Inferior parietal cortex (tissue), 1 donor: ENCODE results near the gene PALLD.

Source experiments
- DNase-seq: peaks from one replicate; pipeline ENCODE4 v3.0.0-alpha.2; 2016; ENCODE audit errors: extremely low spot score

PALLD gene

DNA sequence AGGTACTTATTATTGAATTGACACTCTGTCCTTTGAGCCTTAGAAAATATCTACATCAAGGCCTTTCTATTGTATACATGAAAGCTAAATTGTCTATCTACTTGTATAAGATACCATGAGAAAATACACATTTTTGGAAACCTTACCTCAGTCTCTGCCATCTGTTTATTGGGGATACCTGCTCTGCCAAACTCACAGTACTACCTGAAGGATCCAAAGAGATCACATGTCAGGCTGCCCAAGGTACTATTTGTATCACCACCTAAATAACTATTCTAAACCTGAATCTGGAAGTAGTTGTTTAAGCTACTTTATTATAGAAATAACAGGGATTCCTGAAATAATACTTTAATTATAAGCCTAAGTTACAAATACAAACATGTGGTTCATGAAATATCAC is 126.2 kb downstream of the PALLD start:
- no peak for DNase-seq

DNA sequence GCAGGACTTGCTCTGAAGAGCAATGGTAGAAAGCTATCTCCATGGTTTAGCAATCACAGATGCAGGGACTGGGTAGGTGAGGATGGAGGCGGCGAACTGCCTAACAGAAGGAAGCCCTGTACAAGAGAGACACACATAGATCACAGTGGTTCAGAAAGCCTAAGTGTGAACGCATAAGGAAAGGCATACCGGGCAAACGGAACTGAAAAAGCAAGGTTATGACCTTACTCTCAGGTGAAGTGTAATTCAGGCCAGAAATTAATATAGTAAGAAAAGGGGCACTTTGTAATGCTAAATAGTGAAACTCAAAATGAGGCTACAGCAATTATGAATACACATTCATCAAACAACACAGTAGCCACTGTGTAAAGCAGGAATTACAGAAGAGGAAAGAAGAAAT is 126.6 kb downstream of the PALLD start:
- no peak for DNase-seq

DNA sequence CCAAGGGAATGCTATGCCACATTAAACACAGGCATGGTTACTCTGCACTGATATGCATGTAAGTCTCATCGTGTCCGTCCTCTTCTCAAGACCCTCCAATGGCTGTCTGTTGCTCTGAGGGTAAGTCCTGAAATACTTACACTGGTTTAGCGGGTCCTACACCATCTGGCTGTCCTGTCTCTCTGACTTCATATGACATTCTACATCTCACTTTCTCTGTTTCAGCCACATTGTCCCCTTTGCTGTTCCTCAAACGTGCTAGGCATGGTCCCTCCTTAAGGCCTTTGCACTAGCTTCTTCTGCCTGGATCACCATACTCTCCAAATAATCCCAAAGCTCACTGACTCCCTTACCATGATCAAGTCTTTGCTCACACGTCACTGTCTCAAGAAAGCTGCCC is 131.4 kb downstream of the PALLD start:
- DNase-seq: no peak

DNA sequence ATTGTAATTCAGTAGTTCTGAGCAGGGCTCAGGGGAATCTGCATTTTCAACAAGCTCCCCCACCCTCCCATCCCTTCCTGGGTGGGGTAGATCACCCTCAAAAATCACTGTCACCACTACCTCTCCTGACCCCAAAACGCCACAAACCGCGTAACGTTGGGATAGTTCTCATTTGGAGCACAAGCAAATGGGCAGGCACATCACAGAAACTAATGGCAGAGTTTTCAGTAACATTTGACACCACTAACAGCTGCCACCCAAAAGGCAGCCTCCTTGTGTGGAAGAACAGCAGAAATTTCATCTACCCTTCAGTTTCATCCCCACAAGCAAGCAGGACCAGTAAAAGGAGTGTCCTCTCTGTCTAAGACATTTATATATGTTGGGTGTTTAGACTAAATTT is 132.7 kb downstream of the PALLD start:
- no peak for DNase-seq

DNA sequence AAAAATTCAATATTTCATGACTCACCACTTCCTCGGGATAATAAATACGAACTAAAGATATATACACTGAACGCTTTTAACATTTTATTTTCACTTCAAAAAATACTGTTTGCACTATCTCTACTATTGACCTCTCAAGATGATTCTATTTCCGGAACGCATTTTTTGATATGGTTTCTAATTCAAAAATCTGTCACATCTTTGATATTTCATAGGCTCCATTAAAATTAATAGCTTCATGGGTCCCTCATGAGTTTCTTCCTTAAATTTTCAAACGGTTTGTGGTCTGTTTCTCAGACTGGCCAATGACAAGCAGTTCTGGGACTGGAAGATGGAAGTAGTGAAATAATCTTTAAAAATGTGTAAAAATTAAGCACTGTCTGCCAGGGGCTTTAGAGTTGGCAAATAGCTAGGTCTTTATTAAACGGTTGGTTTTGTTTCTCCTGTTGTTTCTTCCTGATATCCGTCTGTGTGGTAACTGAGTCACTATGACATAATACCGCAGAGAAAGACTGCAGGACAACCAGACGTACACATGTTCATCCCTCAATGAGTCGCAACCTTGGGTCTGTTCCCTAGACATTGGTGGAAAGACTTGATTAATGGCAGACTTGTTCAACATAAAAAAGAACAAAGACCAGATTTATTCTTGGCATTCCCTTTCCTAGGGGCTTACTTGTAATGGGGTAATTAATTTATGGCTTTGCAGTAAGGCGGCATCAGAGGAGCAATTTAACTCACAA is 133.8 kb downstream of the PALLD start:
- no peak for DNase-seq

DNA sequence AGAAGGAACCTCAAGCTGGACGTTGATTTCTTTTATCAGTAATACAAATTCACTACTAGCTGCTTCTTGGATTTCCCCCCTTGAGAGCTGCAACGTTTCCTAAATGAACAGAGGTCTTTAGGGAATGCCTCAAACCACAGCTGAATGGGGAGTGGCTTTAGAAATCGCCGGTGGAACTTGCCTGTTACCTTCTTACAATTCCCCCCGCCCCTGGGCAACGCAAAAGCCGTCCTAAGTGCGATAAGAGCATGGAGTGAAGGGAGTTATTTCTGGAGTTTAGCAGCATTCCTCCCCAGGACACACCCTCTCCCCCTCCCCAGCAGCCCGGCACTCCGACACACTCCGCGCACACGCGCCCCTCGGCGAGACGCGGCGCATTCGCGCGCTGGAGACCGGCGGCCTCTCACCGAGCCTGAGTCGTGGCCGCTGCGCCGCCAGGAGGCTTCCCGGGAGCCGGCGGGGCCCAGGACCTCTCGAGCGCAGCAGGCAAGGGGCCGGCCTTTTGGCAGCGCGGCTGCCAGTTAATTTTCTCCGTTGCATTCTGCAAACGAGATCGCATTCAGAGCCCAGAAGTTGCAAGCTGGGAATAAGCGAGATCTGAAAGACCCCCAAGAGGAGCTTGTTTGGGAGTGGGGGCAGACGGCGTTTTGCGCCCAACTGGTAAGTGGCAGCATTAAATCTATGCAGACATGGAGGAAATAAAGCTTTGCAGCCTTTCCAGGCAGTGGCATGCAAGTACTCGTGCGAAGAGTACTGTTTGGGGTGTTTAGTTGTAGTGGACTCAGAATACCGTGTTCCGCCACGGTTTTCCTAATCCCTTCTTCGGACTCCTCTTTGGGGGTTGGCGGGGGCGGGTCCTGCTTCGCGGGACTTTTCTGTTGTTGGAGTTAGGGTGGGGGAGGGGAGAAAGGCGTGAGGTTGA is 134.7 kb downstream of the PALLD start:
- DNase-seq: peak; percentile 6

DNA sequence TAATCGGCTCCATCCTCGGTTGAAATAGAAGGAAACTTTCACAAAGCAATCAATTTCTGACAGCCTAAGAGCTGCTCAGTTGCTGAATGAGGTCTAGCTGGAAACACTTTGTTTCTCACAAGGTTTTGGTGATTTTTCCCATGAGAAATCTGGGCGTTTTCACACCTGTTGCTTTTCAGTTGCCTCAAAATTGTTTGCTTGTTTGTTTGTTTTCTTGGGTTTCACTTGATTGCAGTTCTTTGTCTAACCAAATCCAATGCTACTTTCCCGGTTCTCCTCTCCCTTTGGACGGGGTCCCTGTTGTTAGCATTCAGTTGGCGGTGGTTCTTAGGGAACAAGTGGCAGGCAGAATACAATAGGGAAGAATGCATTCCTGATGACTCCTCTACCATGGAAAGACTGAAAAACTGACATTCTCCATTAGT is 135.5 kb downstream of the PALLD start:
- no peak for DNase-seq

DNA sequence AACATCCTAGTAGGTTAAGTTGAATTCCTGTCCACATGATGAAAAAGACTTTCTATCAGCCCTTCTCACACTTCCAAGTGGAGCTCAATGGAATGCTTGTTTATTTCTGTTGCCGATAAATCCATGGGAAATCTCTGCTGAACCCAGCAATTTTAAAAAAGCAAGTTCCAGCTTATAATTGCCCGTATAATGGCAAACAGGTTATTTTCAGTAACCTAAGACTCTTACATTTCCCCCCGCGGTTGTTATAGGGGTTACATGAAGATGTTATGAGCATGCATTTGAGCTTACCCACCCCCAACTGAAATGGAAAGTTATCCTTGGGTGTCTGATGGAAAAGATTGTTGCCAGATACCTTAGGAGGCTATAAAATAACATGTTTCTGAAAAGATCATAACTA is 136.2 kb downstream of the PALLD start:
- no peak for DNase-seq

DNA sequence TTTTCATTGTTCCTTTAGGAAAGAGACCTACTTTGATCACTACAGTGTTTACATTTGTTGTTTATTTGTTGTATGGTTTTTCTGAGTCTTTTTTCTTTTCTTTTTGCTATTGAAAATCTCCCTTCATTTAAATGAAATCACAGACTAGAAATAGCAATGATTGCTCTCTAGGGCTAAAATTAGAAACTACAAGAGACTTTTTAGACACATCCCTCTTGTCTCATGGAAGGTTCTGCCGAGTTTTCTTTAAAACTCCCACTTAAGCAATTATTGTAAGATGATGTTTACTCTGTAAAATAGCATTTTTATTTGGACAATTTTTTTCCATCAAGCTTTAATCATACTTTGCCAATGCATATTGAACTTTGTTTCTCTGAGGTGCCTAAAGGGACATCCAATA is 136.6 kb downstream of the PALLD start:
- no peak for DNase-seq

DNA sequence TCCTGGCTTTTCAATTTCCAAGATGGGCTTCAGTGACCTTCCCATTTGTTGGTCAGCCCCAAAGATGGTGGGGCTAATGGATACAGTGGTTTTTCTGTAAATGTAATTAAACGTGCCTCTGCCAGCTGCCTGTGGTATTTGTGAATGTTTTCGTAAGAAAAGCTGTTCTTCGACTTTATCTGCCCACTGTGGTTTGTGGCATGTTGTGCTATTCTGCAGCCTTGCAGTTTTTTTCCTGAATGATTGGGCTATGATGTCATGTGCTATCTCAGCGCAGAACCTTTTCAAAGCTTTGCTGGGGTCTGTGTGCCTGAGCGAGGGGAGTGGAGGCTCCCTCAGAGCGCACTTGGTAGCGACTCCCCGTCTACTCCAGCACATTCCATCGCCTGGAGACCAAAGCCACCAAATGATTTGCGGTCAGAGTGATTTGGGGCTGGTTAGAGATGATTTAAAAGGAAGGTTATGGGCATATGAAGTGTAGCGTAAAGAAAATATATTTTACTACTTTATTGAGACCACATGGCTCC is 137.5 kb downstream of the PALLD start:
- DNase-seq: no peak

DNA sequence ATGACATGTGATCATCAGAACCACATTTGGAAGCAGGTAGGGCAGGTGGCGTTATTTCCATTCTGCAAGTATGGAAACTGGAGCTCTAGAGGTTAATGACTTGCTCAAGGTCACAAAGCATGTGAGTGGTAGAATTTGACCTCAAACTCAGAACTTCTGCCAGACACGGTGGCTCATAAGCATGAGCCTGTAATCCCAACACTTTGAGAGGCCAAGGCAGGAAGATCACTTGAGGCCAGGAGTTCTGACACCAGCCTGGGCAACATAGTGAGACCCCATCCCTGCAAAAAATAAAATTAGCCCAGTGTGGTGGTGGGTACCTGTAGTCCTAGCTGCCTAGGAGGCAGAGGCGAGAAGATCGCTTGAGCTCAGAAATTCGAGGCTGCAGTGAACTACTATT is 139.2 kb downstream of the PALLD start:
- no peak for DNase-seq

DNA sequence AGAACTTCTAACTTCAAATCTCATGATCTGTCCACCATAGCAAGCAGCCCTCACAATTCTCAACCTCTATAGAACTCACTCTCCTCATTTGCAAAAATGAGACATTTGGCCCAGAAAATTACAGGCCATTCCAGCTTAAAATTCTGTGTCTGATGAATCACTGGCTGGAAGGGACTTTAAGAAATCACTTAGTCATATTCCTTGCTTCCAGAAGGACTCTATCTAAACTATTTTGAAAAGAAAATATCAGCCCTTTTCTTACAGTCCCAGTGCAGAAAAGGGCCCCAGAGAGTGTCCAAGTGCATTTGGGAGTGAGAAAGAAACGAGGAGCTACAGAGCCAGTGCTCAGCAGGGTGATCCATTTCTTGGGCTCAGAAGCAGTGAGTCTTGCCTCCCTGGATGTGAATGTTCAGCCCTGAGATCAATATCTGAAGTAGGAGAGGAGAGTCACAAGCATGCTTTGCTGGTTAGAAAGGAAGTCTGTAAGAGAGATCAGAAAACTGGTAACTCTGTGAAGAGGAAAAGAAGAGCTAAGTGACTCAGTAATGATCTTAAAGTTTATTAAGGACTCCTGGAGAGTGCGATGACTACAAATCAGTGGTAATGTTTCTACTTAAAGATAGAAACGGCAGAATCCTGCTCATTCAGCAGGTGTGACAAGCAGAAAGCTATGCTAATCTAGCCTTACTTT is 139.8 kb downstream of the PALLD start:
- no peak for DNase-seq

DNA sequence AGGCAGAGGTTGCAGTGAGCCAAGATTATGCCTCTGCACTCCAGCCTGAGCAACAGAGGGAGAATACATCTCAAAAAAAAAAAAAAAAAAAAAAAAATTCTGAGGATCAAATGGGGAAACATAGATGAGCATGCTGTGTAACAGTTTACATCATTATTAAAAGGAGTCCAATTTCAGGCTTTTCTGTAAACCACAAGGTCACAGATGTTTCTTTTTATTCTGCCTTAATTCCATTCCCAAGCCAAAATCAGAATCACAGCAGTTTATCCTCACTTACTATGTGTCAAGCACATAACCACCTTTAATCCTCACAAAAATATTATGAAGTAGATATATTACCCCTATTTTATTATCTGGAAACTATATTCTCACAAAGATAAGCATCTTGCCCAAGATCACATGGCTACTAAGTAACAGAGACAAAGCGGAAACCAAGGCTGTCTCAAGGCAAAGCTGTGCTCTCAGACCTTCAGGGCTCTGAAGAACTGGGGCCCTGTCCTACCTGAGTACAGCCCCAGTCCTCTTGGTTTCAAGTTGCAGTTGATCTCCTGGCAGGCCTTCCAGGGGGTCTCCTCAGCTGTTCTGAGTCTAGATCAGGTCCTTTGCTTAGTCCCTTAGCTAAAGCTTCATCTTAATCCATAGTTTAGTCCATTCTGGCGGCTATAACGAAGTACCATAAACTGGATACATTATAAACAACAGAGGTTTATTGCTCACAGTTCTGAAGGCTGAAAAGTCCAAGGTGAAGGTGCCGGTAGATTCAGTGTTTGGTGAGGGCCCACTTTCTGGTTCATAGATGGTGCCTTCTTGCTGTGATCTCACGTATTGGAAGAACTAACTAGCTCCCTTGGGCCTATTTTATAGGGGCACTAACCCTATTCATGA is 141.3 kb downstream of the PALLD start:
- no peak for DNase-seq

DNA sequence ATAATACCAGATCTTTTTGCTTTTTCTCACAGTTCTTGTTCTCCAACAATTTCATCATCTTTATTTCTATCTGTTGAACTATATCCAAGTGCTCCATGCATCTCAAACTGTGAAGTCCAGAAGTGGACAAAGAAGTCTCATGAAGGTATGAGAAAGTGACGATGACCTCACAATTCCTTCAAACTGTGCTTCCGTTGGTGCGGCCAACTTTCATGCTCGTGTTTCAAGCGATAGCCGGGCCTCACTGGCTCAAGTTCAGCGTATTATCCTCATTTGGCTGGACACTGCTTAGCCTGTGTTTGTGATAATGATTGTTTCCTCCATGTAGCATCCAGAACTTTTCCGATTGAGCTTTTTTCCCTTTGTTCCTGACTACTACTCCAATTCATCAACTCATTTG is 143.1 kb downstream of the PALLD start:
- no peak for DNase-seq

DNA sequence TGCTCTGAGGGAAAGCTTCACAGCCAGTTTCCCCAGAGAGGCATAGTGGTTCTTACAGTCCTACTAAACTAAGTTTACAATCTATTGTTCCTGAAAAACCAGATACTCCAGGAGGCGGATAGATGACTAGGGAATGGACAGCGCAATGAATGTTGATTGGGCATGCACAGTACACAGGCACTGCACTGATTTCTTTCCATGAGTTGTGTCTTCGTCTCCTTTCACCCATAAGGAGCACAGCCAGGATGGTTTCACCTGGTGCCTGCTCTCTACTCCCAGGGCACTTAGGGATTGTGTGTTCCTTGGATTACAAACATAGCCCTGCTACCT is 144.9 kb downstream of the PALLD start:
- DNase-seq: no peak

DNA sequence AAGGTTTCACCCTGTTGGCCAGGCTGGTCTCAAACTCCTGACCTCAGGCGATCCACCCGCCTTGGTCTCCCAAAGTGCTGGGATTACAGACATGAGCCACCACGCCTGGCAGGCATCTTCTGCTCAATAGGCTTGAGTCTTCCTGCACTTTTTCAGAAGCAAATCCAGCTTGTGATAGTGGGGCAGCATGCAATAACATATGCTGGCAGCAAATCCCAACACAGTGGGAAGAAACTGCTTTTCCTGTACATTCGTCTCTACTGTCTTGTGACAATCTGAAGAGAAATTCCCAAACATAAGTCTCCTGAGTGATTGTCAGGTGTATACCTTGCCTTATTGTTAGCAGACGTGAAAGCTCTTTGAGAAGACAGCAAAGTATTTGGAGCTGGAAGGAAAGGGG is 145.7 kb downstream of the PALLD start:
- DNase-seq: no peak

DNA sequence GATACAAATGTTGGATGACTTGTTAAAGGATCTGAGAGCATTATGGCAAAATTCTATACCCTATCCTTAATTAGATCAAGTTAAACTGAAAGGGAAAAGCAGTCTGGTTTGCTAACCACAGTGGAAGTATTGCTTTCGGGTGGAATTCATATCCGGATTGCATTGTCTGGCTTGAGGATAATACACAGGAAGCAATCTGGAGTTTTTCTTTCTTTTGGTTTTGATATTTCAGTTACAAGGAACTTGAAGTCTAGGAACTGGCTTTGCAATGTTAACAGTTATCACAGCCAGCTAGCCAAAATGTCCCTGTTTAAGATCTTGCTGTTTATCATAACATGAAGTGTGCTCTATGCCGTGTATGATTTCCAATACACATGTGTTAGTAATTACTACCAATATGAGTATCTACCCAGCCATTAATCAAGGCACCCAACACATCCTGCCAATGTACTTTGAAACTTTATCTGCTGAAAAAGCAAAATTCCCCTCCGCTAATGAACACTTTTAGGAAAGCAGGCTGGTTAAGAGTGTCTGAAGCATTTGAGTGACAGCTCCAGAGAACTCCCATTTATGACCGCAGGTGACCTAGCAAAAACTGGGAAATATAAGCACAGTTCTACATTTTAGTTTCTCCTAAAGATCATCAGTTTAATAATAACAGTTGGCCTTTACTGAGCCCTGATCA is 146.4 kb downstream of the PALLD start:
- DNase-seq: no peak

DNA sequence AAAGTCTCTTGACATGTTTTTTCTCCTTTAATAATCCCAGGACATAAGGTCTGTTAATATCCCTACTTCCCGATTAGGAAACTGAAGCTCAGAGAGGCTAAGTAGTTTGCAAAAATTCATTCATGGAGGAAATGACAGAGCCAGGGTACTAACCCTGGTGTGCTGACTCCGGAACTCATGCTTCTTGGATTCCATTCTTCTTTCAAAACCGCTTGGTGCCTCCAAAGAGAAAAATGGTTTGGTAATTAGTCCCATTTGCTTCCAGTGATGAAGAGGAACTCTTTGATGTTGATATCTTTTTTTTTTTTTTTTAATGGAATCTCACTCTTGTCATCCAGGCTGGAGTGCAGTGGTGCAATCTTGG is 146.9 kb downstream of the PALLD start:
- DNase-seq: no peak

DNA sequence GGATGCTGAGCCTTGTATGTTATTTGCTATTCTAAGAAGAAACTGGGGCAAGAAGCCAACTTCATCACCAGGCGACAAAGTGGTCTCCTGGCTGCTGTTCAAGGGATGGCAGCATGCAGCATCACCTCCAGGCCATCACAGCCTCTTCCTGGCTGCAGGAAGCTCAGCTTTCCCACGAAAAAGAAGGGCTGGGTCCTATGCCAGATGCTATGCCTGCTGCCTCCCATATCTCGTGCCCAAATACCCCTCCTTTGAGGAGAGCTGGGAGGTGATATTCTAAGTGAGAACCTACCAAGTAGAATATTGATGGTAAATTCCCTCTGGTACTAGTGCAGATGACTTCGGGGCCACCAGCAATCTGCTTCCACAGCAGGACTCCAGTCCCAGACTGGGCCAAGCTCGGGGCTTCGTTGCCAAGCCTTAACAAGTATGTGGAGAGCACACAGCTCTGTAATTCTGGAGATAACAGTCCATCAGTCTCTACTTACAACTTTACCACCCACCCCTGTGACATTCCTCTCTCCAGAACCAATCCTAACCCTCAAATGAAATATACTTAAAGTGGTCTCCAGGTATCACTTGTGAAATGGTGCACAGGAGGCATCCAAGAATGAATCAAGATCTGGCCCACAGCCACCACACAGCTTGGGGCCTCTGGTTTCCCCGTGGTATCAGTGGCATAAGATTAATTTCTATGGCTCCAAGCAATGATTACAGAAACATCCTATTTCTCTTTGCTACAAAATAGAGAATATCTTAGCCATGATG is 149.3 kb downstream of the PALLD start:
- DNase-seq: no peak
